HL-60 (cell line): Measurements from ENCODE around the gene TMOD1.

ENCODE experiments used
- POLR2AphosphoS5 ChIP-seq: IDR thresholded peaks from 2 replicates; pipeline ENCODE4 v1.6.1; 2012; ENCODE audit warnings: low read depth
- SPI1 ChIP-seq: IDR thresholded peaks from 2 replicates; pipeline ENCODE4 v1.6.1; 2012; ENCODE audit warnings: low read depth, mild to moderate bottlenecking, borderline replicate concordance
- TF ChIP-seq, protein P1 (sequence below): IDR thresholded peaks from one replicate; pipeline ENCODE4 v1.5.1; 2011; ENCODE audit warnings: low read length, control low read depth, inconsistent platforms; ENCODE audit not compliant: insufficient read depth
- TF ChIP-seq, protein P2 (sequence below): IDR thresholded peaks from 2 replicates; pipeline ENCODE4 v1.6.1; 2012; ENCODE audit warnings: low read depth; ENCODE audit not compliant: insufficient replicate concordance

GRCh38 chr9:97484134-97484533 is 17.3 kb upstream of the TMOD1 start:
- TF ChIP-seq, protein P1, sequence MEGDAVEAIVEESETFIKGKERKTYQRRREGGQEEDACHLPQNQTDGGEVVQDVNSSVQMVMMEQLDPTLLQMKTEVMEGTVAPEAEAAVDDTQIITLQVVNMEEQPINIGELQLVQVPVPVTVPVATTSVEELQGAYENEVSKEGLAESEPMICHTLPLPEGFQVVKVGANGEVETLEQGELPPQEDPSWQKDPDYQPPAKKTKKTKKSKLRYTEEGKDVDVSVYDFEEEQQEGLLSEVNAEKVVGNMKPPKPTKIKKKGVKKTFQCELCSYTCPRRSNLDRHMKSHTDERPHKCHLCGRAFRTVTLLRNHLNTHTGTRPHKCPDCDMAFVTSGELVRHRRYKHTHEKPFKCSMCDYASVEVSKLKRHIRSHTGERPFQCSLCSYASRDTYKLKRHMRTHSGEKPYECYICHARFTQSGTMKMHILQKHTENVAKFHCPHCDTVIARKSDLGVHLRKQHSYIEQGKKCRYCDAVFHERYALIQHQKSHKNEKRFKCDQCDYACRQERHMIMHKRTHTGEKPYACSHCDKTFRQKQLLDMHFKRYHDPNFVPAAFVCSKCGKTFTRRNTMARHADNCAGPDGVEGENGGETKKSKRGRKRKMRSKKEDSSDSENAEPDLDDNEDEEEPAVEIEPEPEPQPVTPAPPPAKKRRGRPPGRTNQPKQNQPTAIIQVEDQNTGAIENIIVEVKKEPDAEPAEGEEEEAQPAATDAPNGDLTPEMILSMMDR = no peak
- TF ChIP-seq, protein P2, sequence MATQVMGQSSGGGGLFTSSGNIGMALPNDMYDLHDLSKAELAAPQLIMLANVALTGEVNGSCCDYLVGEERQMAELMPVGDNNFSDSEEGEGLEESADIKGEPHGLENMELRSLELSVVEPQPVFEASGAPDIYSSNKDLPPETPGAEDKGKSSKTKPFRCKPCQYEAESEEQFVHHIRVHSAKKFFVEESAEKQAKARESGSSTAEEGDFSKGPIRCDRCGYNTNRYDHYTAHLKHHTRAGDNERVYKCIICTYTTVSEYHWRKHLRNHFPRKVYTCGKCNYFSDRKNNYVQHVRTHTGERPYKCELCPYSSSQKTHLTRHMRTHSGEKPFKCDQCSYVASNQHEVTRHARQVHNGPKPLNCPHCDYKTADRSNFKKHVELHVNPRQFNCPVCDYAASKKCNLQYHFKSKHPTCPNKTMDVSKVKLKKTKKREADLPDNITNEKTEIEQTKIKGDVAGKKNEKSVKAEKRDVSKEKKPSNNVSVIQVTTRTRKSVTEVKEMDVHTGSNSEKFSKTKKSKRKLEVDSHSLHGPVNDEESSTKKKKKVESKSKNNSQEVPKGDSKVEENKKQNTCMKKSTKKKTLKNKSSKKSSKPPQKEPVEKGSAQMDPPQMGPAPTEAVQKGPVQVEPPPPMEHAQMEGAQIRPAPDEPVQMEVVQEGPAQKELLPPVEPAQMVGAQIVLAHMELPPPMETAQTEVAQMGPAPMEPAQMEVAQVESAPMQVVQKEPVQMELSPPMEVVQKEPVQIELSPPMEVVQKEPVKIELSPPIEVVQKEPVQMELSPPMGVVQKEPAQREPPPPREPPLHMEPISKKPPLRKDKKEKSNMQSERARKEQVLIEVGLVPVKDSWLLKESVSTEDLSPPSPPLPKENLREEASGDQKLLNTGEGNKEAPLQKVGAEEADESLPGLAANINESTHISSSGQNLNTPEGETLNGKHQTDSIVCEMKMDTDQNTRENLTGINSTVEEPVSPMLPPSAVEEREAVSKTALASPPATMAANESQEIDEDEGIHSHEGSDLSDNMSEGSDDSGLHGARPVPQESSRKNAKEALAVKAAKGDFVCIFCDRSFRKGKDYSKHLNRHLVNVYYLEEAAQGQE = no peak
- TF ChIP-seq POLR2AphosphoS5 (no peak), SPI1 (no peak)
